NCI-H2107 treated with DMSO at 0.1 percent for 48 hours (cell line): ENCODE data around the gene C11orf24.
"Not testable (repeated sequence)": the region's sequence is repeated elsewhere in the genome, so short reads cannot be mapped to it uniquely, and the experiment has no call there.

Experiments
- DNase-seq: peaks from one replicate; lab custom pipeline; 2025; ENCODE audit not compliant: unreplicated experiment; lab: John Stamatoyannopoulos, UW

C11orf24 gene

GRCh38 chr11:68299517-68299879 lies 27.7 kb upstream of the C11orf24 start:
- not testable (repeated sequence) for DNase-seq

DNA sequence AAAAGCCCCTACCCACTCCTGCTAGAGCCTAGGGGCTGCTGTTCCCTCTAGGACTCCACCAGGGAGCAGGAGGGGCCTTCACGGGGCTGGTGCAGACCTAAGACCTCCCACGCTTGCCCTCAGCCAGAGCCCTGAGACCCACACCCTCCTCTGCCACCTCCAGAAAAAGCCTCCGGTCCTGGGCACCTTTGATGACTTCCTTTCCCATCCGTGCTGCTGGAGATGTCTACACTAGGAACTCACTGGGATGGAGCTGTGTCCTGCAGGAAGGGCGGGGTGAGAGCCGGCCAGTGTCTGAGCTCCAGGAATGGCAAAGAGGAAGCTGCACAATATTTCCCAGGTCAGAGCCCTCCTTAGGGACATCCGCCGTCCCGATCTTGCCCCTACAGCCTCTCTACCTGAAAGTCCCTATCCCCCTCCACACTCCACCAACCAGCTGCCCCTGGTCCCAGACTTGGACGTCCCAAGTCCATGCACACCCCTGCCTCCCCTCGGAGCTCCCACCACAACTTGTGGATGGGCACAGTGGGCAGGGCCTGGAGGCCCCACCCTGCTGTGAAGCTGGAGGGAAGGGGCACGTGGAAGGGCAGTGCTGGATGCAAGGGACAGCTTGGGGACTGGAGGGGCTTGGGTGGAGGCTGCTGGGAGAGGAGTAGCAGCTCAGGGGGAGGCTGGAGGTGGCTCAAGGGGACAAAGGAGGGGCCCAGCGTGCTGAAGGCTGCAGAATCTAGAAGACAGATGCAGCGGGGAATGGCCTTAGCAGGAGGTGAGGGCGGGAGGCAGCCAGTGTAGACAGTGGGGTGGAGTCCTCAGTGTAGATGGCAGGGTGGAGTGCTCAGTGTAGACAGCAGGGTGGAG lies 27.1 kb upstream of the C11orf24 start:
- DNase-seq, result no peak

- DNase-seq, result no peak
Measured at GRCh38 chr11:68297812-68298658, 26.3 kb upstream of the C11orf24 start.

DNA sequence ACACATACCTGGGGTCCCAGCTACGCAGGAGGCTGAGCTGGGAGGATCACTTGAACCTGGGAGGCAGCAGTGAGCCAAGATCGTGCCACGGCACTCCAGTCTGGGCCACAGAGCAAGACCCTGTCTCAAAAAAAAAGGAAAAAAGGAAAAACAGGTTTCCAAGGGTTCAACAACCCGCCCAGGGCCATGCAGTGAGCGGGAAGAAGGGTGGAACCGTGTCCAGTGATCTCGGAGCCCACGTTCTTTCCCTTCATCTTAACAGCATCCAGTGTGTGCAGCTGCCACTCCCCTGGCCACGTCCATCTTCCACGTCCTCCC lies 25.7 kb upstream of the C11orf24 start:
- no peak for DNase-seq

- DNase-seq, result no peak
Measured at GRCh38 chr11:68297052-68297378, 25.2 kb upstream of the C11orf24 start.

DNA sequence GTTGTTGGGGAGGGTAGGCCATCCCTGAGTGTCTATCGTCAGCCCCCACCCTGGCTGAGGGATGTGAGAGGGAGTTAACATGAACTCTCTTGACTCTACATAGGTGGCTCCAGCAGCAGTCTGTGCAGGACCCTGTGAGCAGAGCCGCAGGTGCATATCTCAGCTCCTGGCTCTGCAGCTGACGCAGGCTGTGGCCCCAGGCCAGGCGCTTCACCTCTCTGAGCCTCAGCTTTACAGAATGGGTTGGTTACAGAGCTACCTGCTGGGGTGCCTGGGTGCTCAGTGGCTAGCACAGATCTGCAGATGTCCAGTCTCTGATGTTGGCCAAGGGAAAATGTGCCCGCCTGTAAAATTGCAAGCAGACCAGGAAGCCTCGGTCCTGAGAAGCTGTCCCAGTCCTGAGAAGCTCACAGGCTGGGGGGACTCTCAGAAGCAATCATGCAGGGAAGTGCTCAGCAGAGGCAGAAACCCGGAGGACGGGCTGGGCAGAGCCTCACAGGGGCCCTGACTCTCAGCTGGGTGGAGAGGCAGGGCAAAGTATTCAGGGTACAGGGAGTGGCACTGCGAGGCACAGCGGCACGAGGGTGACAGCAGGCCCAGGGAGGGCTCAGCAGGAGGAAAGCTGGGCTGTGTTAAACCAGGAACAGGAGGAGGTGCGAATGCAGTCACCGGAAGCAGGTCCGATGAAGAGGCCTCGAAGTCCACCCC lies 24.7 kb upstream of the C11orf24 start:
- no peak for DNase-seq

GRCh38 chr11:68295940-68296339 lies 24.2 kb upstream of the C11orf24 start:
- no peak for DNase-seq

- DNase-seq, result no peak
Measured at GRCh38 chr11:68295271-68295670, 23.5 kb upstream of the C11orf24 start.

- DNase-seq, result no peak
Measured at GRCh38 chr11:68293708-68294107, 21.9 kb upstream of the C11orf24 start.

DNA sequence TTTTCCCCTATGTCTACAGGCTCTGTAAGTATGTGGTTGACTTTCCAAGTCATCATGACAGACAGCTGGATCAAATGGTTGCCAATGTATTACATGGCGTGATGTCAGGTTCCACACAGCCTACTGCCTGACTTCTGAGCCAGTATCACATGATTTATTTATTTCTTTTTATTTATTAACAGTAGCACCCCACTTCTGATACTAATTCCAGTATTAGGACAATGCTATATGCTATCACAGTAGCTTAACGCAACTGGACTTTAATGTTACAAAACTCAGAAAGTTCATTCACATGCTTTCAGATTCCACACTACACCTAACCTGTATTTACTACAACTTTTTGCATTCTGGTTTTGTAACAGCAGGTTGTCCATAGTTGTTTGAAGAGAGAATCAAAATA lies 17.7 kb upstream of the C11orf24 start:
- DNase-seq, result no peak

- no peak for DNase-seq
Measured at GRCh38 chr11:68287419-68287818, 15.6 kb upstream of the C11orf24 start.

DNA sequence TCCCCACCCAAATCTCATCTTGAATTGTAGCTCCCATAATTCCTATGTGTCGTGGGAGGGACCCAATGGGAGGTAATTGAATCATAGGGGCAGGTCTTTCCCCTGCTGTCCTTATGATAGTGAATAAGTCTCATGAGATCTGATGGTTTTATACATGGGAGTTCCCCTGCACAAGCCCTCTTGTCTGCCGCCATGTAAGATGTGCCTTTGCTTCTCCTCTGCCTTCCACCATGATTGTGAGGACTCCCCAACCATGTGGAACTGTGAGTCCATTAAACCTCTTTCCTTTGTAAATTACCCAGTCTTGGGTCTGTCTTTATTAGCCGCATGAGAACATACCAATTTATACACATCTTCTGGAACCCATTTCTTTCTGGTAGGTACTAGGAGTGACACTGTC lies 12.8 kb upstream of the C11orf24 start:
- DNase-seq, result not testable (repeated sequence)

GRCh38 chr11:68282861-68283230 lies 11.1 kb upstream of the C11orf24 start:
- DNase-seq, result no peak

DNA sequence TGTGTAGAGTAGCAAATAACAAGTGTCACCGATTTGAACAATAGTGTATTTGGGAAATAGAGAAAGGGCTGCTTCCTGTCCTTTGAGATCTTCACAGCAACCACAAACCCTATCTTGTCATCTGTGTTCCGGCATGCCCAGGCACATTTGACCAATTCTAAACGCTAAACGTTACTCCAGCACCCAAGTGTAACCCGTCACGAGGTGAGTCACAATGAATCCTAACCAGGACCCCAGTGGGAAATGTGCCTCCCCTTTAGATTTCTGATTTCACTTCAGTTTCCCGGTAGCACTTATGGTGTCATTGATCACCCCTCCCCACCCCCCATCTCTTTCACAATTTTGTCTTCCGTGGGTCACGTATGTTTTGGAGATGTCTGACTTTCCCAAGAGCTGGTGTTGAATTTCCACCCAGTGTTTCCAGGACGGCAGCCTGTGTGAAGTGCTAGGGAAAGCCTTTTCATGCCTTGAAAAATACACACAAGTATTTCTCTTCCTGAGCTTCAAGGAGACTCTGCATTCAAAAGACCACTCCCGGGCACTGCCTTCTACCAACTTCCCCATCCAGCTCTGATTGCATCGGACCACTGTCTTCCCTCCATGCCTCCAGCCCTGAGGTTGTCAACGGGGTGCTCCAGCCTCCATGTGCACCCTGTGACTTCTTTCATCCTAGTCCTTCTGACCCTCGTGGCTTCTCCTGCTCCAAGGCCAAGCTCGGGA lies 10.5 kb upstream of the C11orf24 start:
- no peak for DNase-seq

DNA sequence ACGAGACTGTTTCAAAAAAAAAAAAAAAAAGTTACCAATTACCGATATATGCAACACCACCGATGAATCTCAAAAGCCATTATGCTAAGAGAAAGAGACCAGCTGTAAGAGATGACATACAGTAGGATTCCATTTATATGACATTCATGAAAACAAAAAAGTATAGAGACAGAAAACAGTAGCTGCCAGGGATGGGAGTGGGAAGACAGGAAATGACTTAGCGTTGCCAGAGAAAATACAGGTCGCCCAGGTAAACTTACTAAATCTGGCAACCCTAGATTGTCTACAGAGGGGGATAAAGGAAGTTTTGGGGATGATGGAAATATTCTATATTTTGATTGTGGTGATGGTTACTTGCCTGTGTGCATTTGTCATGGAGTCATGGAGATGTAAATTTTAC lies 7.9 kb upstream of the C11orf24 start:
- no peak for DNase-seq

DNA sequence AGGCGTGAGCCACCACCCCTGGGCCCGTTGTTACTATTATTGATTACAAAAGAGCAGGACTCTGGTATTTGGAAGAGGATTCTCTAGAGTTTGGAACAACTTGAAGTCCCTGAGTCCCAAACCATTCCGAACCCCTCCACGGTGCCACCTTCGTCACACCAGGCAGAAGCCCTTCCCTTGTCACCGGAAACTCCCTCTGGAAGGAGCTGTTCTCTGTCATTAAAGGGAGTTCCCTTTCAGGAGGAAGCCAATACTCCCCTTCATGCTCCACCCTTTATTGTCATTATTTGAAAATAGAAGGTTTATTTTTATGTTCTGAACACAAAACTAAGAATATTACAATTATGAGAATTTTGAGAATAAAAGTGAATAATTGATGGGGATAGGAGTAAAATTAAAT lies 5.1 kb upstream of the C11orf24 start:
- DNase-seq, result no peak

DNA sequence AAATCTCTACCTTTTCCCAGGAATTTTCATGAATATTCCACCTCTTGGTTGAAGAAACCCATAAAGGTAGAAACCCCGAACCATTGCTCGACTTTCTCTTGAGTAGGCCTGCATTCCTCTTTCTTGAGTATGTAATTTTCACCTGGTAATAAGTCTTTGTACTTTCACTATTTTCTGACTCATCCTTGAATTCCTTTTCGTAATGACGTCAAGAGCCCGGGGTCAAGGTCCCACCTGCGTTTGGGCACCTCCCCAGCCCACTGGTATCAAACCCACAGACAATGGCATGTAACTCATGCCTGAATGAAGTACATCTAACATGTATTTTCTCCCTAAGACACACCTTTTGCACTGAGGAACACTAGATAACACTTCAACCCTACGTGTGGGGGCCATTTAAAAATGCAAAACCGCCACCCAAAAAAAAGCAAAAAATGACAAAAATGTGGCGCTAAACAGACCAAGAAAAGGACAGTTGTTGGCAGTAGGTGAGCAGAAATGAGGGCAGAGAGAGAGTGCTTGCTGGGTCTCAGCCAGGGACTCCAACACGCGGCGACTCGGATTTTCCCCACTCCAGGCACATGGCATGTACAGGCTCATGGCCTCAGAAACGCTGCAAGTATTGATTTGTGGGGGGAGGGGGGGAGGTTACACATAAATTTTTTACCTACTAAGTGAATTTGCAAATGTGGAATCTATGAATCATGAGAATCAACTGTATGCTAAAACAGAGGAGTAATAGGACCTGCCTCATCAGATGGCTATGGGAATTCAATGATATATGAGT lies 4.1 kb upstream of the C11orf24 start:
- DNase-seq, result no peak

DNA sequence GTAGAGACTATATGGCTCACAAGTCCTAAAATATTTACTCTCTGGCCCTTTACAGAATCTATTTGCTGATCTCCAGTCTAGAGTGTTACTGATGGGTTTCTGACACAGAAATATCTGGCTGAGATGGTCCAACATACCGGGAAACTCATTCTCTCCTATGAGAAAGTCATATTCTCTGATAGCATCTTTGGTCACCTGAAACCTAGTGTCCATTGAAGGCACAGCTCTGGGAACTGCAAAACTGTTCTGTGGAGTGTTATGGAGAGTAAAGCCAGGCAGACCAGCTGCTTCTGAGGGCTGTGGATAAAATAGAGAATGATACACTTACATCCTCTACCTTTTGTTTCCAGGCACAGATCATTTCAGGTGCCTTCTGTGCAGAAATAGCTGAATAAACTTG lies 2.5 kb upstream of the C11orf24 start:
- no peak for DNase-seq

DNA sequence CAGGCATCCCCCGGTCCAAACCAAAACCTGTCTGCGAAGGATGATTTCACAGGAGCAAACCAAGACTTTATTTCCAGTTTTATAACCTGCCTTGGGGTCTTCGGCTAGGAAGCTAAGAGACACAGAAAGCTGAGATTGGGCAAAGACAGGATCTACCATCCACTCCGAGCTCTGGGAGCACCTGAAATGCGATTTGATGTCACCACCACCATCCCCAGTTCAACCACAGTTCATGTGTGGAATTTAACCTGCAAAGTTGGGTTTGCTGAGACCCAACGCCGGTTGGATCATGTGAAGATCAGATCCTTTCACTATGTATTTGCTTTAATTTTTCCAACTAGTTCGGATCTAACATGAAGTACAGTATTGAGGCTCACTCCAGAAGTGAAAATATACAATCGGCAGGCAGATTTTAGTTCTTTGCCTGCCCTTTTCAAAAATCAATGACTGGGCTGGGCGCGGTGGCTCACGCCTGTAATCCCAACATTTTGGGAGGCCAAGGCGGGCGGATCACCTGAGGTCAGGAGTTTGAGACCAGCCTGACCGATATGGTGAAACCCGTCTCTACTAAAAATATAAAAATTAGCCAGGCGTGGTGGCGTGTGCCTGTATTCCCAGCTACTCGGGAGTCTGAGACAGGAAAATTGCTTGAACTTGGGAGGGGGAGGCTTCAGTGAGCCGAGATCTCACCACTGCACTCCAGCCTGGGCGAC lies 1.4 kb upstream of the C11orf24 start:
- no peak for DNase-seq
